ENCODE results near the gene SLC25A53.

SLC25A53 gene

GRCh38 chrX:104156630-104157529 lies at the start of gene SLC25A53:
SLC25A53 (minus strand) TSS chrX:104157009; CDS start chrX:104105257, 51,752 bp downstream.
- DNase-seq = peak; percentile 95

DNA sequence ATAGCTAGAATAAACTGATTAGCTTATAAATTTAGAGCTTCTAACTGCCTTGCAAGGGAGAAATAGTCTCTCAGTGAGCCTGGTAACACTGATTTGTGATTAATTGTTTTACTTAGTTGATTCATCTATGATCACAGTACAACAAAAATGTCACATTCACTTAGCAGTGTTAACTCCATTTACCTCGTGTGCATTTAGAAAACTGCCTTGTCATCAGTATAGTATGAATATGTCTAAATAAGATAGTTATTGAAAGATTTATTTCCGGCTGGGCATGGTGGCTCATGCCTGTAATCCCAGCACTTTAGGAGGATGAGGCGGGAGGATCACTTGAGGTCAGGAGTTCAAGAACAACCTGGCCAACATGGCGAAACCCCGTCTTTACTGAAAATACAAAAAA lies 48.7 kb upstream of the SLC25A53 start:
- no peak for DNase-seq

DNA sequence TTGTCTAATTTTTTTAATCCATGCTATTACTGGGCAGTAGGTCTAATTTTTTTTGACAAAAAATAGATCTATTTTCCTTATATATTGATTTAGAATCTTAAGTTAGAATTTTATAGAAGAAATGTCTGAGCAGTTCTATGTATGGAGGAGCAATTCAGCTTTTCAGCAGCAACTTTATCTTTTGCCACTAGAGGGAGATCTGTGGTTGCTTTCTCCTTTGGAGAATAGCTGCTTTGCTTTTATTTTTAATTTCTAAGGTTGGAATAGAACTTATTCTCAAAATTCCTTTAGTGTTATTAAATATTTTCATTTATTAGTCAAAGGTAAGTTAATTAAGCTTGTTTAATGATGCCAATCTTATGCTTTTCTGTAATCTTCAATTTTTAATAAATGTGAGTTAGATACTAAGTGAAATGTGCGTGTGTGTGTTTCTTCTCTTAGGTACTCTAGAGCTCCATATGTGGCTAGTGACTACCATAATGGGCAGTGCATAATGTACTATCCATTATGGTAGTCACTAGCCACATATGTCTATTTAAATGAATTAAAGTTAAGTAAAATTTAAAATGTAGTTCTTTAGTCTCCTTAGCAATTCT lies 38.8 kb upstream of the SLC25A53 start:
- peak; percentile 0 for DNase-seq

DNA sequence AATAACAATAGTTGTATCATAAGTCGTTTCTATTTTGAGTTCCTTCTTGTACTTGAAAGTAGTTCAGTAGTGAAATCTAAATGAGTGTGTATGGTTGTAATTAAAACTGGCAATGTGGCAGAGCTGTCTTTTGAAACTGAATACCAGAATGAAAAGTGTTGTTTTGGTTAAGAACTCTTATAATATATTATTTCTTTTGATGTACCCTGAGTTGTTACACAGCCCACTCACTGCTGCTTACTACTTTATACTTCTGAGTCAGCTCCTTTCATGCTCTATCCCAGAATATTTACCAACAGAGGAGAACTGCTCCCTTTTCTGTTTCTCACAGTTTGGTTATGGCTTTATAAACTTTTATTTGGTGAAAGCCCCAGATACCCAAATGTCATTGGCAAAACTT lies 38.2 kb upstream of the SLC25A53 start:
- no peak for DNase-seq

- DNase-seq = no peak
Observed at GRCh38 chrX:104193485-104193884, 36.7 kb upstream of the SLC25A53 start.

DNA sequence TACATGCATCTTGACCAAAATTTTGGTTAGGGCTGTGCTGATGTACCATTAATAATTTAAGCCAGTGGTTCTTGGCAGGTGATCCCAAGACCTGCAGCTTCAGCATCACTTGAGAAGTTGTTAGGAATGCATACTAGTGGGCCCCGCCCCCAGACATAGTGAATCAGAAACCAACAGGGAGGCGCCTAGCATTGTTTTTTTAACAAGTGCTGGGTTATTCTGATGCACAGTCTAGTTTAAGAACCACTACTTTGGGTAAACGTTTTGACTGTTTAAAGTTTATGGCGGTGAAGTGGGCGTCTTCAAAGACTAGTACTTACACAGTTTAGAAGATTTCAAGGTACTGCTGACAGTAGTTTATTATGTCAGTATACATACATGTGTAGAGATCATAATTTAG lies 33.0 kb upstream of the SLC25A53 start:
- DNase-seq = no peak

GRCh38 chrX:104187931-104188330 lies 31.1 kb upstream of the SLC25A53 start:
- DNase-seq = no peak

DNA sequence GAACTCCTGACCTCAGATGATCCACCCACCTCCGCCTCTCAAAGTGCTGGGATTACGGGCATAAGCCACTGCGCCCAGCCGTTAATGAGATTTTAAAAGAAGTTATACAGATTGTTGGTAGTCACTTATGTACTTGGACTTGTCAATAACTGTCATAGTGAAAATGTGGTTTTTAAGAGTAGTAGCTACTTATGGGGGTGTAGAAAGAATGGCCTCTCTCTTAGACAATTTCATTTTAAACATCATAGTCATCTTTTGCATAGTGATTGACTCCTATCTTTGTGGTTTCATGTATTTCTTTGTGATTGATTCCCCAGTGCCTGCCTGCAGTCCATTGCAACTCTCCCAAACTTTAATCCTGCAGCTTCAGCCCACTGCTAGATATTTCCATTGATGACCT lies 26.9 kb upstream of the SLC25A53 start:
- no peak for DNase-seq

GRCh38 chrX:104173841-104174240 lies 17.0 kb upstream of the SLC25A53 start:
- DNase-seq = no peak

DNA sequence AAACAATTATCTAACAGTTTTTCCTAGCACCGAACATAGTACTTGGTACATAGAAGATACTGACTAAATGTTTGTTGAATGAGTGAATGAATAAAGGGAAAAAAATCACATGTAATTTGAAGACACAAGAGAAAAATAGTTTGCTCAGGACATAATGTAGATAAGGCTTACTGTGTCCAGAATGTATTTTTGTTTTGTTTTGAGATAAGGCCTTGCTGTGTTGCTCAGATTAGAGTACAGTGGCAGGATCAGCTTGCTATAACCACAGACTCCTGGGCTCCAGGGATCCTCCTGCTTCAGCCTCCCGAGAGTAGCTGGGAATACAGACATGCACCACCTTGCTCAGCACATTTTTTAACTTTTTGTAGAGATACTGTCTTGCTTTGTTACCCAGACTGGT lies 16.0 kb upstream of the SLC25A53 start:
- no peak for DNase-seq

DNA sequence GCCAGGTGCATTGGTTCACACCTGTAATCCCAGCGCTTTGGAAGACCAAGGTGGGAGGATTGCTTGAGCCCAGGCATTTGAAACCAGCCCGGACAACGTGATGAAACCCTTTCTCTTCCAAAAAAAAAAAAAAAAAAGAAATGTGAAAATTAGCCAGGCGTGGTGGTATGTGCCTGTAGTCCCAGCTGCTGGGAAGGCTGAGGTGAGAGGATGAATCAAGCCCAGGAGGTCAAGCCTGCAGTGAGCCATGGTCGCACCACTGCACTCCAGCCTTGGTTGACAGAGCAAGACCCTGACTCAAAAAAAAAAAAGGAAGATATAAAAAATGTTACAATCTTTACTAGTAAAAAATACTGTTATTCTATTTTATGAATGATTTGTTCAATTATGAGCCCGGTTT lies 15.3 kb upstream of the SLC25A53 start:
- DNase-seq = no peak

DNA sequence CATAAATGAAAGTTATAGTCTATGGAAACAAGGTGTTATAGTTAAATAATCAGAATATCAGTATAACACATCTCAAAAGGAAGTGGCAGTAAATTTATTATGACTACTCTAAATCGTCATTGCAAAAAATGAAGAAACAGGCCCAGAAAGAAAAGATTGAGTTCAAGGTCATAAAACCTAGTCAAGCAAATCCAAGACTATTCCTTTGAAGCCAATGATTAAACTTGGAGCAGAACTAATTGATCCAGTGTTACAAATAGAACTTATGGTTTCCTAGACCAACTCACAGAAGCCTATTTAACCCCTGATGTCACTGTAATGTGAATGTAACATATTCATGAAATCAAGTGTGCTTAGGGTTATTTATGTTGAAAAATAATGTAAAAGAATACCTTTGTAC lies 11.3 kb upstream of the SLC25A53 start:
- DNase-seq = no peak

- no peak for DNase-seq
Observed at GRCh38 chrX:104166735-104167436, 10.1 kb upstream of the SLC25A53 start.

- peak; percentile 77 for DNase-seq
Observed at GRCh38 chrX:104165894-104166734, 9.3 kb upstream of the SLC25A53 start, which contains the start of gene FAM199X. FAM199X (plus strand) TSS chrX:104166453; CDS start chrX:104166786, 333 bp downstream.

- DNase-seq = no peak
Observed at GRCh38 chrX:104151037-104151436, 5.8 kb downstream of the SLC25A53 start.

GRCh38 chrX:104141087-104141760 lies 15.6 kb downstream of the SLC25A53 start:
- no peak for DNase-seq

GRCh38 chrX:104137496-104137895 lies 19.3 kb downstream of the SLC25A53 start:
- no peak for DNase-seq

GRCh38 chrX:104136241-104137019 lies 20.4 kb downstream of the SLC25A53 start:
- peak; percentile 59 for DNase-seq

GRCh38 chrX:104135677-104136076 lies 21.1 kb downstream of the SLC25A53 start:
- no peak for DNase-seq

GRCh38 chrX:104134583-104135261 lies 22.1 kb downstream of the SLC25A53 start:
- no peak for DNase-seq

GRCh38 chrX:104130808-104131207 lies 26.0 kb downstream of the SLC25A53 start:
- DNase-seq = no peak

Data from NCI-H748 treated with DMSO at 0.1 percent for 48 hours (cell line).